Activated CD4-positive, alpha-beta memory T cell treated with anti-CD3 and anti-CD28 coated beads for 36 hours (primary cell): Measurements from ENCODE around the gene RNU4-1. TPM values are rescaled to one million over a fixed set of nuclear protein-coding genes. Genes with fewer than 3 reads are reported as not detected.

ENCODE experiments used
- total RNA-seq, 2 experiments: library from RNA; stranded (reverse); gene quantifications; one replicate each; pipeline ENCODE4 v1.2.3, GENCODE V29; 2021

RNU4-1 gene
- total RNA-seq, 2 experiments from 2014 or later: 1,180 to 1,201 TPM

Other genes with a start within 250 kb of the RNU4-1 start
- gene RAB35, start 176.5 kb downstream of the RNU4-1 start, total RNA-seq: 10 to 100 TPM; 62.1 to 66.4 TPM
- gene GCN1, start 98.5 kb downstream of the RNU4-1 start, total RNA-seq: 100 to 1,000 TPM; 121 TPM
- gene RPLP0, start 92.1 kb downstream of the RNU4-1 start, total RNA-seq: 1,000 to 10,000 TPM; 4,273 to 4,368 TPM
- gene PXN, start 27.5 kb downstream of the RNU4-1 start, total RNA-seq: 10 to 100 TPM; 74.0 to 75.0 TPM
- gene RNU4-2, start 1.3 kb downstream of the RNU4-1 start, total RNA-seq: 1,000 to 10,000 TPM; 2,395 to 2,750 TPM
- gene SIRT4, start 9.1 kb upstream of the RNU4-1 start, total RNA-seq: 1 to 10 TPM; 1.8 to 2.0 TPM
- gene PLA2G1B, start 34.5 kb upstream of the RNU4-1 start, total RNA-seq: not detected
- 1 to 10 TPM; 1.5 to 2.7 TPM for gene MSI1, start 75.9 kb upstream of the RNU4-1 start, total RNA-seq
- 100 to 1,000 TPM; 474 to 478 TPM for gene COX6A1, start 144.9 kb upstream of the RNU4-1 start, total RNA-seq
- gene TRIAP1, start 153.1 kb upstream of the RNU4-1 start, total RNA-seq: 10 to 100 TPM; 32.2 to 34.6 TPM
- 10 to 100 TPM; 35.1 to 37.1 TPM for gene GATC, start 153.2 kb upstream of the RNU4-1 start, total RNA-seq
- 100 to 1,000 TPM; 218 to 221 TPM for gene SRSF9, start 176.5 kb upstream of the RNU4-1 start, total RNA-seq
- 100 to 1,000 TPM; 176 to 184 TPM for gene DYNLL1, start 202.9 kb upstream of the RNU4-1 start, total RNA-seq
- 10 to 100 TPM; 30.1 to 31.6 TPM for gene COQ5, start 235.9 kb upstream of the RNU4-1 start, total RNA-seq
- 100 to 1,000 TPM; 188 to 210 TPM for gene RNF10, start 241.1 kb upstream of the RNU4-1 start, total RNA-seq